Measurements from ENCODE around the gene DGKI. TPM values are rescaled to one million over a fixed set of nuclear protein-coding genes. Genes with fewer than 3 reads are reported as not detected.

DGKI gene
- total and polyA plus RNA-seq, 2 of the 4 experiments (the other 2 are of a cell fraction): 3.9 to 15.8 TPM

DNA sequence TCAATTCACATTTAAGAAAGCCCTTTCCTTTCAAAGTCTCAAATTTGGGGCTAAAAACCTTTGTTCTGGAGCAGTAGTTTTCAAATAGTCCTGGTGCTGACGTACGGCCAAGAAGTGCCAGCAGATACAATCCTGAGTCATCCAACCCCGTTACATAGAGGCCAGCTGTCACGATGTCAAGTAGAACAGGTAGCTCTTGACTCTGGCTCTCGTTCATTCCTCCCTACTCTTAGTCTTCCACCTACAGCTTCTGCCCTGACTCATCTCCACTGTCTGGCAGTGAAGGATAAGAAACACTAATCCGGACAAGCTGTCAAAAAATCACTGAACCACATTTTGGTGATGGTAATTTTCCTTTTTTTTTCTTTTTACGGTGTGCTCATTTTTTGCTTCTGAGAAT is 370.8 kb downstream of the DGKI start:
- Histone ChIP-seq H2AK9ac (replicated peaks; ENCODE audit: low read depth, low read length, poor library complexity) (peak overlapping the region; percentile 23), H3K79me1 (ENCODE audit: low read depth in 1 of 2, low read length in 2 of 2) (no peaks in the 10 kb centered on the region), H2BK120ac (ENCODE audit: low read depth, low read length) (no peak overlapping the region), H3K27me3 (ENCODE audit: control insufficient read depth, insufficient read depth, low read length) (no peaks in the 10 kb centered on the region), H3K9me1 (ENCODE audit: insufficient read depth, low read length) (no peaks in the 10 kb centered on the region), H3K27ac (ENCODE audit: insufficient read depth, low read length) (no peak overlapping the region), H3K4me3 (ENCODE audit: insufficient read depth, low read depth, low read length) (no peak overlapping the region), H4K20me1 (ENCODE audit: insufficient read depth, low read length) (no peaks in the 10 kb centered on the region), H2AK5ac (ENCODE audit: low read depth, low read length) (no peak overlapping the region), H4K8ac (ENCODE audit: low read depth in 2 of 2, low read length in 2 of 2) (no peak overlapping the region), H3K4ac (ENCODE audit: low read depth, low read length) (0 out of 2 replicates have a peak overlapping the region, but pooled peaks have one; percentile 6), H3K56ac (ENCODE audit: extremely low read depth, insufficient read depth, low read length) (no peak overlapping the region), H3K9me3 (ENCODE audit: control insufficient read depth, insufficient read depth, low read length) (no peaks in the 10 kb centered on the region), H2BK20ac (ENCODE audit: low read depth, low read length) (peak overlapping the region; percentile 54; the same call in 1 of the 2 replicates), H2BK15ac (ENCODE audit: low read depth, low read length) (peak overlapping the region; percentile 43; the same call in 2 of the 3 replicates), H2BK5ac (ENCODE audit: low read depth, low read length, poor library complexity, severe bottlenecking) (no peak overlapping the region), H3K36me3 (ENCODE audit: control insufficient read depth, insufficient read depth, low read length) (no peaks in the 10 kb centered on the region), H3K4me1 (ENCODE audit: control insufficient read depth, insufficient read depth, low read length) (no peaks in the 10 kb centered on the region; the same call in 1 of the 2 replicates), H3K23ac (ENCODE audit: low read depth, low read length) (no peak overlapping the region), H3K18ac (ENCODE audit: low read depth, low read length) (no peak overlapping the region), H2AFZ (replicated peaks; ENCODE audit: low read length, poor library complexity) (no peak overlapping the region), H4K91ac (ENCODE audit: insufficient read depth, low read depth, low read length) (no peak overlapping the region), H3K14ac (replicated peaks; ENCODE audit: low read depth, low read length) (no peak overlapping the region), H3K4me2 (ENCODE audit: low read depth, low read length) (no peak overlapping the region), H4K5ac (ENCODE audit: low read depth, low read length) (no peak overlapping the region), H3K9ac (ENCODE audit: low read depth, low read length) (no peak overlapping the region)
- TF ChIP-seq NFE2L2 (IDR thresholded peaks at IDR 0.05; ENCODE audit: low read depth, low read length) (no peak), BHLHE40 (IDR thresholded peaks at IDR 0.05; ENCODE audit: low read depth, low read length) (no peak), CEBPB (IDR thresholded peaks at IDR 0.05; ENCODE audit: low read depth, low read length) (no peak), FOS (IDR thresholded peaks at IDR 0.05; ENCODE audit: low read depth, low read length) (no peak), RCOR1 (IDR thresholded peaks at IDR 0.05; ENCODE audit: insufficient replicate concordance, low read length) (no peak), SMC3 (IDR thresholded peaks at IDR 0.05; ENCODE audit: low read depth, low read length) (no peak), RAD21 (IDR thresholded peaks at IDR 0.05; ENCODE audit: low read length) (no peak), MAZ (IDR thresholded peaks at IDR 0.05; ENCODE audit: borderline replicate concordance, low read depth, low read length) (no peak), MXI1 (IDR thresholded peaks at IDR 0.05; ENCODE audit: borderline replicate concordance, low read depth, low read length) (no peak), MAFK (IDR thresholded peaks at IDR 0.05; ENCODE audit: low read depth, low read length) (no peak), RFX5 (IDR thresholded peaks at IDR 0.05; ENCODE audit: low read depth, low read length) (no peak), POLR2A (IDR thresholded peaks at IDR 0.05; ENCODE audit: low read depth, low read length) (no peak), CHD1 (IDR thresholded peaks at IDR 0.05; ENCODE audit: low read depth, low read length) (no peak)
- TF ChIP-seq, protein P1, sequence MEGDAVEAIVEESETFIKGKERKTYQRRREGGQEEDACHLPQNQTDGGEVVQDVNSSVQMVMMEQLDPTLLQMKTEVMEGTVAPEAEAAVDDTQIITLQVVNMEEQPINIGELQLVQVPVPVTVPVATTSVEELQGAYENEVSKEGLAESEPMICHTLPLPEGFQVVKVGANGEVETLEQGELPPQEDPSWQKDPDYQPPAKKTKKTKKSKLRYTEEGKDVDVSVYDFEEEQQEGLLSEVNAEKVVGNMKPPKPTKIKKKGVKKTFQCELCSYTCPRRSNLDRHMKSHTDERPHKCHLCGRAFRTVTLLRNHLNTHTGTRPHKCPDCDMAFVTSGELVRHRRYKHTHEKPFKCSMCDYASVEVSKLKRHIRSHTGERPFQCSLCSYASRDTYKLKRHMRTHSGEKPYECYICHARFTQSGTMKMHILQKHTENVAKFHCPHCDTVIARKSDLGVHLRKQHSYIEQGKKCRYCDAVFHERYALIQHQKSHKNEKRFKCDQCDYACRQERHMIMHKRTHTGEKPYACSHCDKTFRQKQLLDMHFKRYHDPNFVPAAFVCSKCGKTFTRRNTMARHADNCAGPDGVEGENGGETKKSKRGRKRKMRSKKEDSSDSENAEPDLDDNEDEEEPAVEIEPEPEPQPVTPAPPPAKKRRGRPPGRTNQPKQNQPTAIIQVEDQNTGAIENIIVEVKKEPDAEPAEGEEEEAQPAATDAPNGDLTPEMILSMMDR (conservative IDR thresholded peaks at IDR 0.05; ENCODE audit: low read depth, low read length): no peak
- TF ChIP-seq, protein P2, sequence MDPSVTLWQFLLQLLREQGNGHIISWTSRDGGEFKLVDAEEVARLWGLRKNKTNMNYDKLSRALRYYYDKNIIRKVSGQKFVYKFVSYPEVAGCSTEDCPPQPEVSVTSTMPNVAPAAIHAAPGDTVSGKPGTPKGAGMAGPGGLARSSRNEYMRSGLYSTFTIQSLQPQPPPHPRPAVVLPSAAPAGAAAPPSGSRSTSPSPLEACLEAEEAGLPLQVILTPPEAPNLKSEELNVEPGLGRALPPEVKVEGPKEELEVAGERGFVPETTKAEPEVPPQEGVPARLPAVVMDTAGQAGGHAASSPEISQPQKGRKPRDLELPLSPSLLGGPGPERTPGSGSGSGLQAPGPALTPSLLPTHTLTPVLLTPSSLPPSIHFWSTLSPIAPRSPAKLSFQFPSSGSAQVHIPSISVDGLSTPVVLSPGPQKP (IDR thresholded peaks at IDR 0.05; ENCODE audit: borderline replicate concordance, low read depth, low read length): no peak
- ChIA-PET POLR2A (ENCODE audit: unreplicated experiment) (interaction anchor here (0.7 kb wide), 1 partner anchor 30 kb away, joined by 3 read pairs; no protein-coding TSS in a partner anchor), CTCF (interaction anchor here (1.0 to 1.7 kb wide), 2 partner anchors 12 to 116 kb away, joined by 4 to 5 read pairs; no protein-coding TSS in a partner anchor)
- intact Hi-C loops (cut with micrococcal nuclease) (no loop called here), dilution Hi-C loops (cut with HindIII; ENCODE audit: low sequenced_read_pairs, unreplicated experiment) (no loop called here), in situ Hi-C loops (cut with MboI; ENCODE audit: low sequenced_read_pairs) (no loop called here)
- ATAC-seq (ENCODE audit: low read depth) (no peak), DNase-seq (no peak)
- WGBS, 2 experiments (ENCODE audit: extremely low coverage in 2 of 2, insufficient read length in 1 of 2): no CpG with 5 or more reads among the region's 7 CpGs
- no TSS peak for BruUV-seq (replicated peaks)
